ENCODE results near the gene CD164.

CD164 gene

GRCh38 chr6:109321752-109322151, 60.5 kb downstream of the CD164 start:
- Histone ChIP-seq H3K9me3 (ENCODE audit: insufficient read depth, low read length) (no peaks in the 10 kb centered on the region), H3K4me3 (ENCODE audit: insufficient read depth, low read length, poor library complexity, severe bottlenecking) (no peak overlapping the region), H3F3A (ENCODE audit: insufficient read depth) (no peaks in the 10 kb centered on the region), H3K9ac (ENCODE audit: low read length) (no peak overlapping the region), H3K27ac (ENCODE audit: low read depth, low read length) (no peak overlapping the region), H3K36me3 (ENCODE audit: low read length) (no peaks in the 10 kb centered on the region), H3K27me3 (ENCODE audit: low read length) (no peaks in the 10 kb centered on the region), H3K4me2 (ENCODE audit: low read depth, low read length, poor library complexity, severe bottlenecking) (no peak overlapping the region), H3K9me2 (replicated peaks; ENCODE audit: insufficient read depth, low read length) (no peaks in the 10 kb centered on the region), H2AFZ (ENCODE audit: low read depth, low read length, severe bottlenecking) (no peak overlapping the region), H3K79me2 (ENCODE audit: insufficient read depth, low read length) (no peaks in the 10 kb centered on the region), H4K20me1 (ENCODE audit: low read depth, low read length) (no peaks in the 10 kb centered on the region)
- TF ChIP-seq, protein P1, sequence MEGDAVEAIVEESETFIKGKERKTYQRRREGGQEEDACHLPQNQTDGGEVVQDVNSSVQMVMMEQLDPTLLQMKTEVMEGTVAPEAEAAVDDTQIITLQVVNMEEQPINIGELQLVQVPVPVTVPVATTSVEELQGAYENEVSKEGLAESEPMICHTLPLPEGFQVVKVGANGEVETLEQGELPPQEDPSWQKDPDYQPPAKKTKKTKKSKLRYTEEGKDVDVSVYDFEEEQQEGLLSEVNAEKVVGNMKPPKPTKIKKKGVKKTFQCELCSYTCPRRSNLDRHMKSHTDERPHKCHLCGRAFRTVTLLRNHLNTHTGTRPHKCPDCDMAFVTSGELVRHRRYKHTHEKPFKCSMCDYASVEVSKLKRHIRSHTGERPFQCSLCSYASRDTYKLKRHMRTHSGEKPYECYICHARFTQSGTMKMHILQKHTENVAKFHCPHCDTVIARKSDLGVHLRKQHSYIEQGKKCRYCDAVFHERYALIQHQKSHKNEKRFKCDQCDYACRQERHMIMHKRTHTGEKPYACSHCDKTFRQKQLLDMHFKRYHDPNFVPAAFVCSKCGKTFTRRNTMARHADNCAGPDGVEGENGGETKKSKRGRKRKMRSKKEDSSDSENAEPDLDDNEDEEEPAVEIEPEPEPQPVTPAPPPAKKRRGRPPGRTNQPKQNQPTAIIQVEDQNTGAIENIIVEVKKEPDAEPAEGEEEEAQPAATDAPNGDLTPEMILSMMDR (IDR thresholded peaks at IDR 0.05; ENCODE audit: insufficient read depth, low read length, poor library complexity, severe bottlenecking) = no peak
- TF ChIP-seq EZH2phosphoT487 (conservative IDR thresholded peaks at IDR 0.05; ENCODE audit: low read length) = no peak

- Histone ChIP-seq H2AFZ (ENCODE audit: low read depth, low read length, severe bottlenecking) (no peak overlapping the region), H3K4me2 (ENCODE audit: low read depth, low read length, poor library complexity, severe bottlenecking) (no peak overlapping the region), H4K20me1 (ENCODE audit: low read depth, low read length) (no peaks in the 10 kb centered on the region), H3K27me3 (ENCODE audit: low read length) (no peaks in the 10 kb centered on the region), H3K27ac (ENCODE audit: low read depth, low read length) (no peak overlapping the region), H3K9me2 (replicated peaks; ENCODE audit: insufficient read depth, low read length) (no peaks in the 10 kb centered on the region), H3K79me2 (ENCODE audit: insufficient read depth, low read length) (no peaks in the 10 kb centered on the region), H3K4me3 (ENCODE audit: insufficient read depth, low read length, poor library complexity, severe bottlenecking) (no peak overlapping the region), H3K9me3 (ENCODE audit: insufficient read depth, low read length) (no peaks in the 10 kb centered on the region), H3K36me3 (ENCODE audit: low read length) (no peaks in the 10 kb centered on the region), H3F3A (ENCODE audit: insufficient read depth) (no peaks in the 10 kb centered on the region), H3K9ac (ENCODE audit: low read length) (no peak overlapping the region)
- TF ChIP-seq, protein P1 (IDR thresholded peaks at IDR 0.05; ENCODE audit: insufficient read depth, low read length, poor library complexity, severe bottlenecking) = no peak
- no peak for TF ChIP-seq EZH2phosphoT487 (conservative IDR thresholded peaks at IDR 0.05; ENCODE audit: low read length)
Observed at GRCh38 chr6:109320072-109320471, 62.2 kb downstream of the CD164 start.

DNA sequence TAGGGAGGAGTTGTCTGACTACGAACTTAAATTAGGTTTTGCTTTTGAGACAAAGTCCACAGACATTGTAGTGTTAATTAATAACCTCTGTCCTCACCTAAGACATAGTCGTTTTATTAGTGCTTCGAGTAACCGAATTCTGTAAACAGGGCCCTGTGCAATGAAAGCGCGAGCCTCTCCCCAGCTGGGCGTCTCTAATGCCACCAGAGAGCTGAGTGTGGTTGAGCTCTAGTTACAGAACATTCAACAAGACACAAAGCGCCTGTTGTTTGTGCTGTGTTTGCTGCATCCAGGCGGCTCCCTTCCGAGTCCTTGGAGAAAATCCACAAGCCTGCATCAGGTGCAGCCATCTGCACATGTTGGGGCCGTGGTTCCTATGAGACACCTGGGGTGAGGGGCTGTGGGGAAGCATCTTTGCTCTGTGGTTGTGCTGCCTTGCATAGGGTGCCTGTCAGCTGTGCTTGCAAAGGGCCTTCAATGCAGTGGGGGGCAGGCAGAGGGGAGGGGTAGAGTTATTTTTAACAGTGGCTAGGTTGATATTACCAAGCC, 63.9 kb downstream of the CD164 start:
- Histone ChIP-seq H3K9ac (ENCODE audit: low read length) (no peak overlapping the region), H4K20me1 (ENCODE audit: low read depth, low read length) (no peaks in the 10 kb centered on the region), H3F3A (ENCODE audit: insufficient read depth) (no peaks in the 10 kb centered on the region), H2AFZ (ENCODE audit: low read depth, low read length, severe bottlenecking) (no peak overlapping the region), H3K4me2 (ENCODE audit: low read depth, low read length, poor library complexity, severe bottlenecking) (no peak overlapping the region), H3K36me3 (ENCODE audit: low read length) (no peaks in the 10 kb centered on the region), H3K27ac (ENCODE audit: low read depth, low read length) (no peak overlapping the region), H3K9me3 (ENCODE audit: insufficient read depth, low read length) (no peaks in the 10 kb centered on the region), H3K27me3 (ENCODE audit: low read length) (no peaks in the 10 kb centered on the region), H3K4me3 (ENCODE audit: insufficient read depth, low read length, poor library complexity, severe bottlenecking) (no peak overlapping the region), H3K9me2 (replicated peaks; ENCODE audit: insufficient read depth, low read length) (no peaks in the 10 kb centered on the region), H3K79me2 (ENCODE audit: insufficient read depth, low read length) (no peaks in the 10 kb centered on the region)
- no peak for TF ChIP-seq EZH2phosphoT487 (conservative IDR thresholded peaks at IDR 0.05; ENCODE audit: low read length)
- TF ChIP-seq, protein P1 (IDR thresholded peaks at IDR 0.05; ENCODE audit: insufficient read depth, low read length, poor library complexity, severe bottlenecking) = no peak

Measured in SU-DHL-6 (cell line).